HG03039 (cell line): ENCODE data around the gene TEC.
"Not testable (repeated sequence)": the region's sequence is repeated elsewhere in the genome, so short reads cannot be mapped to it uniquely, and the experiment has no call there.

Source experiments
- ATAC-seq: cut with Tn5 transposase; IDR thresholded peaks from one replicate; pipeline ENCODE4 v1.9.1; 2021; ENCODE audit warnings: mild to moderate bottlenecking, moderate library complexity; ENCODE audit not compliant: unreplicated experiment

The TEC gene

DNA sequence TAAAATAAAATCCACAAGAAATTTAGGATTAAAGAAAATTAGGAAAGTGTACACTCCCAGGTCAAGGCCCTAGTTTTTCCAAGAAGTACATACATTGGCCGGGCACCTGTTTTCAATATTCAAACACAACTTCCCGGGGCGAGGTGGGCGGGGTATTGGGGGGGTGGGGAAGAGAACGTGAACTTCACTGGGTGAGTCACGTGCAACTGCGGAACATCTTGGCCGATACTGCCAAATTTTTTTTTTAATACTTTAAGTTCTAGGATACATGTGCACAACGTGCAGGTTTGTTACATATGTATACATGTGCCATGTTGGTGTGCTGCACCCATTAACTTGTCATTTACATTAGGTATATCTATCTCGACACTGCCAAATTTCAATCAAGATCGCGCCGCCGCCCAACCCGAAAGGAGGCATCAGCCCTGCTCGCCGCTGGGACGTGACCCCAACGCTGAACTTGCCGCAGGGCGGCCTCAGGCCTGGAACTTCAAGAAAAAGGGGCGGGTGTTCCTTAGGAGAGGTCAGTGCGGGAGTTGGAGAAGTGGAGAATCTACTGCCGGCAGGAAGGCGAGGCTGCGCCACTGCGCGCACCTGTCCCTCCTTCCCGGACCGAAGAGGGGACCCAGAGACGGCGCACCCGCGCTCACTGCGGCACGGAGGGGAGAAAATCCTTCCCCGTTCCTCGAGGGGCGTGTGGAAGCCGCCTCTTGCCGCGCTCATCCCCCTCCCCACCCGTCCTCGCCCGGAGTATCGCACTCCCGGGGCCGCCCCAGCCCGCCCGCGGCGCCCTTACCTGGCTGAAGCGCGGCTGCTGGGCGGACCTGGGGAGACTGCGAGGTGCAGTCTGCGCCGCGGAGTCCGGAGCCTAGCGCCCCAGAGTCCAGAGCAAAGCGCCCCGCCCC lies at the start of gene TEC:
Gene TEC (minus strand): TSS at position 883 of the 905 bp plus-strand sequence. CDS start 41,224 bp downstream, outside the sequence.
- peak; percentile 26 for ATAC-seq

DNA sequence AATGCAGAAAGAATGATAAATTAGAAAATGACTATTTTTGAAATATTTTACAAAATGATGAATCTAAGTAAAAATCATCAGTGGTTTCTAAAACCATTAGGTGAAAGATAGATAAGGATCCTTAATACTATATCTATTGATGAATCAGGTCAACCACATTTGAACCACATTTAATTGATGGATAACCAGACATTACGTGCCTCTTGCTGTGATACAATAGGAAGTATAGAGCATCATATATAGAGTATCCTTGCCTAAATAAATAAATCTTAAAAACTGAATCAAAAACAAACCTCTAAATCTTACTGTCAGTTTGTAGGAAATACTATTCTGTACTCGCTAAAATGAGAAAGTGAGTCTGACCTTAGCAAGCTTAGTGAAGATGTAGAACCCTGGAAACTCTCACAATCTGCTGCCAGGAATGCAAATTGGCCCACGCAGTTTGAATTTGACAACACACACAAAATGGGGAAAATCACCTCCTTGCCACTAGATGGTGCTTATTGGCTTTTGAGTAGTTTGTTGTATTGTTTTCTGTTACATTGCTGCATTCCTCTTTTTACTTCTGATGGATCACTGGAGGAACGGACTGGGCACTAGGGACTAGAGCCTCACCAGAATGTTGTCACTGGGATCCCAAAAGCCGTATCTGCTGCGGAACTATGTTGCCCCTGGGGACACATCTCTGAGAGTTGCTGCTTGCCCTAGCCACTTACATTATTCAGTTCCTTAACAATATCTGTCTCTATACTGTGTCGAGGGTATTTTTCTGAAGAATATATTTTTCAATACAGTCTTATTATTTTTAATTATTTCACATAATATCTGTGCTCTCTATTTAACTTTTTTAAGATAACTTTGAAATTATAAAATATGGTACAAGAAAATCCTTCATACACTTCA lies 46.3 kb upstream of the TEC start:
- ATAC-seq: peak; percentile 82

GRCh38 chr4:48314746-48315145 lies 45.1 kb upstream of the TEC start:
- ATAC-seq: not testable (repeated sequence)

DNA sequence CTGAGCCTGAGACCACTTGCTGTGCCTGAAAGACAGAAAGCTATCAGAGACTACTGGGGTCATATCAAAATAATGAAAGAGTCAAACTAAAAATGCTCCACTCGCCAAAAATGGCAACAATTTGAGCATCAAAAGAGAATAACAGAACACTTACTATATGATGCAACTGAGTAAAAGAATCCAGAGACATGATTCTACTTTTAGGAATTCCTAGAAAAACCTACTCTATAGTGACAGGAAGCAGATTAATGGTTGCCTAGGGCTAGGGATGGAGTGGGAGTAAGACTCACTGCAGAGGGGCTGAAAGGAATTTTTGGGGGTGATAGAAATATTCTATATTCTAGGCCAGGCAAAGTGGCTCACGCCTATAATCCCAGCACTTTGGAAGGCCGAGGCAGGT lies 42.3 kb upstream of the TEC start:
- ATAC-seq: no peak

DNA sequence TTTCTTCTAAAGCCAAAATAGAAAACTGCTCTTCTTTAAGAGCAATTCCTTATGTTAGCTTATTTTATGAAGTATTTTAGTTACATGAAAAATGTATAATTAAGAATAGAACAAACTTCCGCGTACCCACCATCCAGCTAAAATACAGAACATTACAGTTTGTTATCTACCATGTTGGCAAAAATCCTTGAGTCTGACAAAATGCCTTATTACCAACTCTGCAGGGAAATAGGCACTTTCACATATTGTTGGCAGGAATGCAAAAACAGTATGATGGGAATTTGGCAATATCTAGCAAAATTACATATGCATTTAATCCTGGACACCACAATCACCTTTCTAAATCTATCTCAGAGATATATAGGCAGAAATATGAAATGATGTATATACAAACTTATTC lies 39.3 kb upstream of the TEC start:
- ATAC-seq: no peak

DNA sequence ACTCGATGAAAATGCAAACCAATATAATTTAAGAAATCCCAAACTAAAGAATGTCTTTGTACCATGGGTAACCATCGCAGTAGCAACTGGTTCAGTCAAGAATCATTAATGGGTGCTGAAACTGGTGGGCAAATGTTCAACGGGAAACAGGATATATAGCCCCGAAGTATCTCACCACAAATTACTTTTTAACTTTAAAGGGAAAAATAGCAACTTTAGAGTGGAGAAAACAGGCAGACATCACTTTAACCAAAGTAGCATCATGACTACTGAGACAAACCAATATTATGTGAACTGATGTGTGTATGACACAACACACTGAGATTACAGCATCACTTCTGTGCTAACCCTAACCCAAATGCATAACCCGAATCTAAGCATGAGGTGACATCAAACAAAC lies 37.9 kb upstream of the TEC start:
- no peak for ATAC-seq

DNA sequence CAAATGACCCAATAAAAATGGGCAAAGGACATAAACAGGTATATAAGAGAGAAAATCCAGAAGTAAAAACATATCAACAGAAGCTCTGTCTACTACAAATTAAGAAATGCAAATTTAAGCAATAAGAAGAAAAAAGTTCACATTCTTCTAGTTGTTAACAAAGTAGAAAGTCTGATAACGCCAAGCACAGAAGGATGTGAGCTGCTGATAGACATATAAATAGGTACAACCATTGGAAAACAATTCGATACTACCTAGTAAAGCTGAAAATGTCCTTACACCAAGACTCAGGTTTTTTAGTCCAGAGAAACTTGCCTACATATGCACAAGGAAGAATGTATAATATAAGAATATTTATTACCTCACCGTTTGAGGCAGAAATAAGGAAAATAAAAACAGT lies 35.9 kb upstream of the TEC start:
- no peak for ATAC-seq

DNA sequence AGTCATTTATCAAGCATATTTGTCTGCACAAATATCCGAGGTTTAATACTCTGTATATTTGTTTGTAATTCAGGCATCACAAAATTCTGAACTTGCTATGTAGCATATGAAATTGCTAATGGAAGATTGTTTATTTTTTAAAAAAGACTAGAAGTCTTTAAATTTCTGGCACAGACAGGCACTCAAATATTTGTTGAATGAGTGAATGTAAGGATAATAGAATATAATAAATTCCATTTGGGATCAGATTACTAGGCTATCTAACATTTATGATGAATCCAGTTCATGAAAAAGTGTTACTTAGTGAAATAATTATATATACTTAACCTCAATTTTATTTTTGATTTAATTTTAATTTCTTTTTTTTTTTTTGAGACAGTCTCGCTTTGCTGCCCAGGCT lies 30.4 kb upstream of the TEC start:
- no peak for ATAC-seq

- no peak for ATAC-seq
Observed at GRCh38 chr4:48299560-48299959, 29.9 kb upstream of the TEC start.

GRCh38 chr4:48297256-48297846 lies 27.7 kb upstream of the TEC start:
- ATAC-seq: no peak

DNA sequence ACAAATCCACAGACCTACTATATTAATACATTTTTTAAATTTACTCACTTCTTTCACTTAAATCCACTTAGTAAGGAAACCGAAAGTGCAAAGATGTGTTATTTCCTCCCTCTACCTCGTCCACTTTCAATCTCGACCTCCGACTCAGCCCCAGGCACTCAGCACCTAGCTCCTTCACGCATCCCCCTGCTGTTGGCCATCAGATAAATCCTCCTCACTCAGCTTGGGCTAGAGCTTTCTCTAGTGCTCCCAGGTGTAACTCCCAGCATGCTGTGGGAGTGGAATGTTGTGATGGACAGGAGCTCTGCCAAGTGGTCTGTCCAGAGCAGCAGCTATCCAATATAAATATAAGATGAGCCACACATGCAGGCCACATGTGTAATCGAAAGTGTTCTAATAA lies 26.7 kb upstream of the TEC start:
- no peak for ATAC-seq

- ATAC-seq: no peak
Observed at GRCh38 chr4:48295116-48295515, 25.5 kb upstream of the TEC start.

DNA sequence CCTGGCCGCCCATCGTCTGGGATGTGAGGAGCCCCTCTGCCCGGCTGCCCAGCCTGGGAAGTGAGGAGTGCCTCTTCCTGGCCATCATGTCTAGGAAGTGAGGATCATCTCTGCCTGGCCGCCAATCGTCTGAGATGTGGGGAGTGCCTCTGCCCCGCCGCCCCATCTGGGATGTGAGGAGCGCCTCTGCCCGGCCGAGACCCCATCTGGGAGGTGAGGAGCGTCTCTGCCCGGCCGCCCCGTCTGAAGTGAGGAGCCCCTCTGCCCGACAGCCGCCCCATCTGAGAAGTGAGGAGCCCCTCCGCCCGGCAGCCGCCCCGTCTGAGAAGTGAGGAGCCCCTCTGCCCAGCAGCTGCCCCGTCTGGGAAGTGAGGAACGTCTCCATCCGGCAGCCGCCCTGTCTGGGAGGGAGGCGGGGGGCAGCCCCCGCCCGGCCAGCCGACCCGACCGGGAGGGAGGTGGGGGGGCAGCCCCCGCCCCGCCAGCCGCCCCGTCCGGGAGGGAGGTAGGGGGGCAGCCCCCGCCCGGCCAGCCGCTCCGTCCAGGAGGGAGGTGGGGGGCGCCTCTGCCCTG lies 22.7 kb upstream of the TEC start:
- ATAC-seq: not testable (repeated sequence)

DNA sequence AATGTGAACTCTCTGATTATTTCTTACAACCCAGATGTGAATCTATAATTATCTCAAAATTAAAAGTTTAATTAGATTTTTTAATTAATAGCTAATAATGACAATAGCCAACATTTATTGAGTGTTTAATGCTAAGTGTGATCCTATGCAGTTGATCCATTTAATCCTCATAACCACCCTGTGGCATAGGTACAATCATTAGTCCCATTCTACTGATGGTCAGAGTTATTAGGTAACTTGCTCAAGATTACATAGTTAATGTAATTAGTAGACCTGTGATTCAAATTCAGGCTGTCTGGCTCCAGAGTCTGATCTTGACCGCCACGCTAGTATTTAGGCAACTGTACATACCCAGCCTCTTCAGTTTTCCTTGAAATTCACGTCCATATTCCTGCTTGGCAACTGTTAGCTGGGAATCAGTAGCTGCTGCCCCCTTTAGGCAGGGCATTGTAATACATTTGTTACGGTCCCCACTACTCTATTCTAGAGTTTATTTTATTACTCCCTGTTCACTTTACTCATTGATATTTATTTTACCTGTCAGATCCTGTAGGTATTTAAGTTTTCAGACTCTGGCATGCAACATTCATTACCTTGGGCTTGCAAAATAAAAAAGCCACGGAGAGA lies 20.6 kb upstream of the TEC start:
- ATAC-seq: no peak

GRCh38 chr4:48286060-48286459 lies 16.4 kb upstream of the TEC start:
- not testable (repeated sequence) for ATAC-seq

DNA sequence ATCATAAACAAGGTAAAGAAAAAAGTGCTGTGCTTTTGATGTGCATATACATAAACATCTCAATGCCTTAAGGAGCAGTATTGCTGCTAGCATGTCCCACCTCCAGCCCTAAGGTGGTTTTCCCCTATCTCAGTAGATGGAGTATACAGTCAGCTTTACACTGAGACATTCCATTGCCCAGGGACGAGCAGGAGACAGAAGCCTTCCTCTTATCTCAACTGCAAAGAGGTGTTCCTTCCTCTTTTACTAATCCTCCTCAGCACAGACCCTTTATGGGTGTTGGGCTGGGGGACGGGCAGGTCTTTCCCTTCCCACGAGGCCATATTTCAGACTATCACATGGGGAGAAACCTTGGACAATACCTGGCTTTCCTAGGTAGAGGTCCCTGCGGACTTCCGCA lies 16.0 kb upstream of the TEC start:
- not testable (repeated sequence) for ATAC-seq

DNA sequence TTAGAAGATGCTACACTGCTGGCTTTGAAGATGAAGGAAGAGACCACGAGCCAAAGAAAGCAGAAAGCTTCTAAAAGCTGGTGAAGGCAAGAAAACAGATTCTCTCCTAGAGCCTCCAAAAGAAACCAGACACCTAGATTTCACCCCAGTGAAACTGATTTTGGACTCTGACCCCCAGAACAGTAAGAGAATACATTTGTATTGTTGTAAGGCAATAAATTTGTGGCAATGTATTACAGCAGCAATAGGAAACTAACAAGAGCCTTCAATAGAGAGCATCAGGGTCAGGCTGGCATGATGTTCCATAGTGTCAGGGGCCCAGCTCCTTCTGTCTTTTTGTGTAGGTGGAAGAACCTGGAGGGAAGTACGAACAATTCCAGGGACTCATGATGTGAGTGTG lies 6.0 kb upstream of the TEC start:
- no peak for ATAC-seq

- no peak for ATAC-seq
Observed at GRCh38 chr4:48275247-48275646, 5.6 kb upstream of the TEC start.

- no peak for ATAC-seq
Observed at GRCh38 chr4:48271626-48272025, 2.0 kb upstream of the TEC start.

- ATAC-seq: no peak
Observed at GRCh38 chr4:48270951-48271473, 1.4 kb upstream of the TEC start.
